ENCODE data around the gene DLGAP1.

The DLGAP1 gene

DNA sequence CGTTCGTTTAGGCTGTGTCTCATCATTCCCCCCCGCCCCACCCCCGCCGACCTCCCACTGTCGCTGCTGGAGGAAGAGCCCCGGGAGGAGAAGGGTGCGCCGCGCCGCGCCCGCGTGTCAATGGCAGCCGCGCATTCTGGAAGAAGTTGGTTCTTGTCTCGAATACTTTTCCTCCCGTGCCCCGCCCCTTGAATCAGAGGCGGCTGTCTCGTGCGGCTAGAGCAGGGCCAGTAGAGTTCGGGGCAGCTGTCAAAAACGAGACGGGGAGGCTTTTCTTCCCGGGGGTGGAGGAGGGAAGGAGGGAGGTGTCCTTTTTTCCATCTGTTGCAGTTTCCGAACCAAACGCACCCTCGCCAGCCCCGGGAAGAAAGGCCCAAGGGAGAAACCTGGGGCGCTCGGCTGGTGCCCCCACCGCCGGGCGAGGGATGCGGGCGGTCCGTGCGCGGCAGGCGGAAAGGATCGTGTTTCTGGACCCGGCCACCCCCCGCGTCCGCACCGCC, 1005.5 kb downstream of the DLGAP1 start (continued):
- TF ChIP-seq, protein P1, sequence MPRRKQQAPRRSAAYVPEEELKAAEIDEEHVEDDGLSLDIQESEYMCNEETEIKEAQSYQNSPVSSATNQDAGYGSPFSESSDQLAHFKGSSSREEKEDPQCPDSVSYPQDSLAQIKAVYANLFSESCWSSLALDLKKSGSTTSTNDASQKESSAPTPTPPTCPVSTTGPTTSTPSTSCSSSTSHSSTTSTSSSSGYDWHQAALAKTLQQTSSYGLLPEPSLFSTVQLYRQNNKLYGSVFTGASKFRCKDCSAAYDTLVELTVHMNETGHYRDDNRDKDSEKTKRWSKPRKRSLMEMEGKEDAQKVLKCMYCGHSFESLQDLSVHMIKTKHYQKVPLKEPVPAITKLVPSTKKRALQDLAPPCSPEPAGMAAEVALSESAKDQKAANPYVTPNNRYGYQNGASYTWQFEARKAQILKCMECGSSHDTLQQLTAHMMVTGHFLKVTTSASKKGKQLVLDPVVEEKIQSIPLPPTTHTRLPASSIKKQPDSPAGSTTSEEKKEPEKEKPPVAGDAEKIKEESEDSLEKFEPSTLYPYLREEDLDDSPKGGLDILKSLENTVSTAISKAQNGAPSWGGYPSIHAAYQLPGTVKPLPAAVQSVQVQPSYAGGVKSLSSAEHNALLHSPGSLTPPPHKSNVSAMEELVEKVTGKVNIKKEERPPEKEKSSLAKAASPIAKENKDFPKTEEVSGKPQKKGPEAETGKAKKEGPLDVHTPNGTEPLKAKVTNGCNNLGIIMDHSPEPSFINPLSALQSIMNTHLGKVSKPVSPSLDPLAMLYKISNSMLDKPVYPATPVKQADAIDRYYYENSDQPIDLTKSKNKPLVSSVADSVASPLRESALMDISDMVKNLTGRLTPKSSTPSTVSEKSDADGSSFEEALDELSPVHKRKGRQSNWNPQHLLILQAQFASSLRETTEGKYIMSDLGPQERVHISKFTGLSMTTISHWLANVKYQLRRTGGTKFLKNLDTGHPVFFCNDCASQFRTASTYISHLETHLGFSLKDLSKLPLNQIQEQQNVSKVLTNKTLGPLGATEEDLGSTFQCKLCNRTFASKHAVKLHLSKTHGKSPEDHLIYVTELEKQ (tag by site-specific recombination; IDR thresholded peaks at IDR 0.05; ENCODE audit: borderline replicate concordance) = no peak
- TF ChIP-seq ZNF426 (tag by site-specific recombination; IDR thresholded peaks at IDR 0.05) = no peak
- no peak for TF ChIP-seq ZNF10 (tag by site-specific recombination; IDR thresholded peaks at IDR 0.05)
- TF ChIP-seq ZBTB48 (tag by site-specific recombination; IDR thresholded peaks at IDR 0.05) = no peak
- TF ChIP-seq BCL11A (tag by site-specific recombination; IDR thresholded peaks at IDR 0.05; ENCODE audit: low read depth) = no peak
- TF ChIP-seq ZNF416 (tag by site-specific recombination; IDR thresholded peaks at IDR 0.05) = no peak
- 0 out of 2 replicates have a peak, but pooled peaks have one; percentile 46 for TF ChIP-seq ZNF391 (tag by site-specific recombination; IDR thresholded peaks at IDR 0.05; ENCODE audit: borderline replicate concordance, low read depth)
- TF ChIP-seq ZNF114 (tag by site-specific recombination; IDR thresholded peaks at IDR 0.05) = no peak
- TF ChIP-seq KLF16 (tag by site-specific recombination; IDR thresholded peaks at IDR 0.05) = peak; percentile 30; the same call in 1 of the 2 replicates
- no peak for TF ChIP-seq GFI1B (tag by site-specific recombination; IDR thresholded peaks at IDR 0.05)
- TF ChIP-seq ZNF670 (tag by site-specific recombination; IDR thresholded peaks at IDR 0.05; ENCODE audit: low read depth) = no peak
- no peak for TF ChIP-seq ZFP69B (tag by site-specific recombination; IDR thresholded peaks at IDR 0.05)
- TF ChIP-seq ZSCAN23 (tag by site-specific recombination; IDR thresholded peaks at IDR 0.05) = no peak
- no peak for TF ChIP-seq ZNF394 (tag by site-specific recombination; IDR thresholded peaks at IDR 0.05; ENCODE audit: borderline replicate concordance)
- TF ChIP-seq ZNF423 (tag by site-specific recombination; IDR thresholded peaks at IDR 0.05) = peak; percentile 95
- no peak for TF ChIP-seq ZNF791 (tag by site-specific recombination; IDR thresholded peaks at IDR 0.05)
- TF ChIP-seq ZNF248 (tag by site-specific recombination; IDR thresholded peaks at IDR 0.05) = no peak
- no peak for TF ChIP-seq ZNF146 (tag by site-specific recombination; IDR thresholded peaks at IDR 0.05)
- TF ChIP-seq ZNF174 (tag by site-specific recombination; IDR thresholded peaks at IDR 0.05) = no peak
- TF ChIP-seq, protein P2, sequence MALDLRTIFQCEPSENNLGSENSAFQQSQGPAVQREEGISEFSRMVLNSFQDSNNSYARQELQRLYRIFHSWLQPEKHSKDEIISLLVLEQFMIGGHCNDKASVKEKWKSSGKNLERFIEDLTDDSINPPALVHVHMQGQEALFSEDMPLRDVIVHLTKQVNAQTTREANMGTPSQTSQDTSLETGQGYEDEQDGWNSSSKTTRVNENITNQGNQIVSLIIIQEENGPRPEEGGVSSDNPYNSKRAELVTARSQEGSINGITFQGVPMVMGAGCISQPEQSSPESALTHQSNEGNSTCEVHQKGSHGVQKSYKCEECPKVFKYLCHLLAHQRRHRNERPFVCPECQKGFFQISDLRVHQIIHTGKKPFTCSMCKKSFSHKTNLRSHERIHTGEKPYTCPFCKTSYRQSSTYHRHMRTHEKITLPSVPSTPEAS (tag by site-specific recombination; IDR thresholded peaks at IDR 0.05) = no peak; the same call in 1 of the 2 replicates
- no peak for TF ChIP-seq GLI4 (tag by site-specific recombination; IDR thresholded peaks at IDR 0.05)
- TF ChIP-seq, protein P3, sequence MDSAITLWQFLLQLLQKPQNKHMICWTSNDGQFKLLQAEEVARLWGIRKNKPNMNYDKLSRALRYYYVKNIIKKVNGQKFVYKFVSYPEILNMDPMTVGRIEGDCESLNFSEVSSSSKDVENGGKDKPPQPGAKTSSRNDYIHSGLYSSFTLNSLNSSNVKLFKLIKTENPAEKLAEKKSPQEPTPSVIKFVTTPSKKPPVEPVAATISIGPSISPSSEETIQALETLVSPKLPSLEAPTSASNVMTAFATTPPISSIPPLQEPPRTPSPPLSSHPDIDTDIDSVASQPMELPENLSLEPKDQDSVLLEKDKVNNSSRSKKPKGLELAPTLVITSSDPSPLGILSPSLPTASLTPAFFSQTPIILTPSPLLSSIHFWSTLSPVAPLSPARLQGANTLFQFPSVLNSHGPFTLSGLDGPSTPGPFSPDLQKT (IDR thresholded peaks at IDR 0.05; ENCODE audit: borderline replicate concordance, low read depth, low read length) = no peak
- no peak for TF ChIP-seq ZNF664 (tag by site-specific recombination; IDR thresholded peaks at IDR 0.05)
- no peak for TF ChIP-seq ZNF138 (tag by site-specific recombination; IDR thresholded peaks at IDR 0.05; ENCODE audit: borderline replicate concordance)
- TF ChIP-seq, protein P4, sequence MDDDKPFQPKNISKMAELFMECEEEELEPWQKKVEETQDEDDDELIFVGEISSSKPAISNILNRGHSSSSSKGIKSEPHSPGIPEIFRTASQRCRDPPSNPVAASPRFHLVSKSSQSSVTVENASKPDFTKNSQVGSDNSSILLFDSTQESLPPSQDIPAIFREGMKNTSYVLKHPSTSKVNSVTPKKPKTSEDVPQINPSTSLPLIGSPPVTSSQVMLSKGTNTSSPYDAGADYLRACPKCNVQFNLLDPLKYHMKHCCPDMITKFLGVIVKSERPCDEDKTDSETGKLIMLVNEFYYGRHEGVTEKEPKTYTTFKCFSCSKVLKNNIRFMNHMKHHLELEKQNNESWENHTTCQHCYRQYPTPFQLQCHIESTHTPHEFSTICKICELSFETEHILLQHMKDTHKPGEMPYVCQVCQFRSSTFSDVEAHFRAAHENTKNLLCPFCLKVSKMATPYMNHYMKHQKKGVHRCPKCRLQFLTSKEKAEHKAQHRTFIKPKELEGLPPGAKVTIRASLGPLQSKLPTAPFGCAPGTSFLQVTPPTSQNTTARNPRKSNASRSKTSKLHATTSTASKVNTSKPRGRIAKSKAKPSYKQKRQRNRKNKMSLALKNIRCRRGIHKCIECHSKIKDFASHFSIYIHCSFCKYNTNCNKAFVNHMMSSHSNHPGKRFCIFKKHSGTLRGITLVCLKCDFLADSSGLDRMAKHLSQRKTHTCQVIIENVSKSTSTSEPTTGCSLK (tag by site-specific recombination; IDR thresholded peaks at IDR 0.05) = no peak
- no peak for TF ChIP-seq YY1 (tag by site-specific recombination; IDR thresholded peaks at IDR 0.05)
- TF ChIP-seq ZFP3 (tag by site-specific recombination; IDR thresholded peaks at IDR 0.05; ENCODE audit: low read depth) = no peak
- TF ChIP-seq ZNF132 (tag by site-specific recombination; IDR thresholded peaks at IDR 0.05; ENCODE audit: borderline replicate concordance) = no peak
- TF ChIP-seq ZNF133 (tag by site-specific recombination; IDR thresholded peaks at IDR 0.05) = no peak
- no peak for TF ChIP-seq ZFP41 (tag by site-specific recombination; IDR thresholded peaks at IDR 0.05; ENCODE audit: borderline replicate concordance)
- TF ChIP-seq, protein P5, sequence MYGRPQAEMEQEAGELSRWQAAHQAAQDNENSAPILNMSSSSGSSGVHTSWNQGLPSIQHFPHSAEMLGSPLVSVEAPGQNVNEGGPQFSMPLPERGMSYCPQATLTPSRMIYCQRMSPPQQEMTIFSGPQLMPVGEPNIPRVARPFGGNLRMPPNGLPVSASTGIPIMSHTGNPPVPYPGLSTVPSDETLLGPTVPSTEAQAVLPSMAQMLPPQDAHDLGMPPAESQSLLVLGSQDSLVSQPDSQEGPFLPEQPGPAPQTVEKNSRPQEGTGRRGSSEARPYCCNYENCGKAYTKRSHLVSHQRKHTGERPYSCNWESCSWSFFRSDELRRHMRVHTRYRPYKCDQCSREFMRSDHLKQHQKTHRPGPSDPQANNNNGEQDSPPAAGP (tag by site-specific recombination; IDR thresholded peaks at IDR 0.05) = peak; percentile 59; the same call in 1 of the 2 replicates
- no peak for TF ChIP-seq ZNF560 (tag by site-specific recombination; IDR thresholded peaks at IDR 0.05; ENCODE audit: borderline replicate concordance)
- no peak for TF ChIP-seq ZNF292 (tag by site-specific recombination; IDR thresholded peaks at IDR 0.05; ENCODE audit: borderline replicate concordance, low read depth)
